ENCODE data around the gene ADGRE1.

ADGRE1 gene

GRCh38 chr19:6873708-6874431, 13.5 kb upstream of the ADGRE1 start:
- Histone ChIP-seq H3K4me1 (no peaks in the 10 kb centered on the region), H3K4me3 (ENCODE audit: low read depth, low read length) (no peak overlapping the region), H3K36me3 (no peaks in the 10 kb centered on the region), H3K9me3 (no peaks in the 10 kb centered on the region), H3K27me3 (no peaks in the 10 kb centered on the region)
- TF ChIP-seq, protein P1, sequence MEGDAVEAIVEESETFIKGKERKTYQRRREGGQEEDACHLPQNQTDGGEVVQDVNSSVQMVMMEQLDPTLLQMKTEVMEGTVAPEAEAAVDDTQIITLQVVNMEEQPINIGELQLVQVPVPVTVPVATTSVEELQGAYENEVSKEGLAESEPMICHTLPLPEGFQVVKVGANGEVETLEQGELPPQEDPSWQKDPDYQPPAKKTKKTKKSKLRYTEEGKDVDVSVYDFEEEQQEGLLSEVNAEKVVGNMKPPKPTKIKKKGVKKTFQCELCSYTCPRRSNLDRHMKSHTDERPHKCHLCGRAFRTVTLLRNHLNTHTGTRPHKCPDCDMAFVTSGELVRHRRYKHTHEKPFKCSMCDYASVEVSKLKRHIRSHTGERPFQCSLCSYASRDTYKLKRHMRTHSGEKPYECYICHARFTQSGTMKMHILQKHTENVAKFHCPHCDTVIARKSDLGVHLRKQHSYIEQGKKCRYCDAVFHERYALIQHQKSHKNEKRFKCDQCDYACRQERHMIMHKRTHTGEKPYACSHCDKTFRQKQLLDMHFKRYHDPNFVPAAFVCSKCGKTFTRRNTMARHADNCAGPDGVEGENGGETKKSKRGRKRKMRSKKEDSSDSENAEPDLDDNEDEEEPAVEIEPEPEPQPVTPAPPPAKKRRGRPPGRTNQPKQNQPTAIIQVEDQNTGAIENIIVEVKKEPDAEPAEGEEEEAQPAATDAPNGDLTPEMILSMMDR (IDR thresholded peaks at IDR 0.05; ENCODE audit: low read depth, low read length), result no peak
- no peak for DNase-seq

- Histone ChIP-seq H3K36me3 (no peaks in the 10 kb centered on the region), H3K4me1 (no peaks in the 10 kb centered on the region), H3K9me3 (no peaks in the 10 kb centered on the region), H3K4me3 (ENCODE audit: low read depth, low read length) (no peak overlapping the region), H3K27me3 (no peaks in the 10 kb centered on the region)
- TF ChIP-seq, protein P1 (IDR thresholded peaks at IDR 0.05; ENCODE audit: low read depth, low read length), result no peak
- DNase-seq, result no peak
These were observed 12.2 kb upstream of the ADGRE1 start for GRCh38 chr19:6875218-6875617.

DNA sequence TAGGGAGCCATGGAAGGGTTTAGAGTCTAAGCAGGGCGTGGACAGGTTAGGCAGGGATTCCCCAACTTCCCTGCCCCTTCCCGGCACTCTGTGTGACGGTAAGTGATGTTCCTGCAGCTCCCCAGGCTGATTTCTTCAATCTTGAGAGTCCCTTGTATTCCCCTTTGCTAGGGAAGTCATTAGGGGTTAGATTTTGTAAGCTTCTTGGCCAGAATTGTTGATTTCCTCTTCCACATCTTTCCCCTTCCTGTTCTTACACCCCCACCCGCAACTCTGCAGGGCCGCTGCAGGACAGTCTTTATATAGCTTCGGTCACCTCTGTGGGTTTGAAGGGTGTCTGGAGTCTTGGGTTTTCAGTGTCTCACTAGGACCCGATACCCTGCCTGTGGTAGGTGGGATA, 10.6 kb upstream of the ADGRE1 start:
- Histone ChIP-seq H3K36me3 (no peaks in the 10 kb centered on the region), H3K4me3 (ENCODE audit: low read depth, low read length) (no peak overlapping the region), H3K4me1 (no peaks in the 10 kb centered on the region), H3K27me3 (no peaks in the 10 kb centered on the region), H3K9me3 (no peaks in the 10 kb centered on the region)
- DNase-seq, result no peak
- TF ChIP-seq, protein P1 (IDR thresholded peaks at IDR 0.05; ENCODE audit: low read depth, low read length), result no peak

DNA sequence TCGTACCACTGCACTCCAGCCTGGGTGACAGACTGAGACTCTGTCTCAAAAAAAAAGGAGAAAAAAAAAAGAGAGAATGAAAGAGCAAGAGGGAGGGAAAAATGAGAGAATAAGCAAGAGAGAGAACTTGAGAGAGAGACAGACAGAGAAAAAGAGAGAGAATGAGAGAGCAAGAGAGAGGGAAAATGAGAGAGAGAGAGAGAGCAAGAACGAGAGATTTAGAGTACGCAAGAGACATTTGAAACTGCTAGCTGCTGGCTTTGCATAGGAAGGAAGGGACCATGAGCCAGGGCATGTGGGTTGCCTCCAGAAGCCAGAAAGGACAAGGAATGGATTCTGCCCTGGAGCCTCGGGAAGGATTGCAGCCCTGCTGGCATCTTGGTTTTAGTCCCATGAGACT, 9.6 kb upstream of the ADGRE1 start:
- Histone ChIP-seq H3K4me1 (no peaks in the 10 kb centered on the region), H3K27me3 (no peaks in the 10 kb centered on the region), H3K4me3 (ENCODE audit: low read depth, low read length) (no peak overlapping the region), H3K9me3 (no peaks in the 10 kb centered on the region), H3K36me3 (no peaks in the 10 kb centered on the region)
- no peak for DNase-seq
- TF ChIP-seq, protein P1 (IDR thresholded peaks at IDR 0.05; ENCODE audit: low read depth, low read length), result no peak

DNA sequence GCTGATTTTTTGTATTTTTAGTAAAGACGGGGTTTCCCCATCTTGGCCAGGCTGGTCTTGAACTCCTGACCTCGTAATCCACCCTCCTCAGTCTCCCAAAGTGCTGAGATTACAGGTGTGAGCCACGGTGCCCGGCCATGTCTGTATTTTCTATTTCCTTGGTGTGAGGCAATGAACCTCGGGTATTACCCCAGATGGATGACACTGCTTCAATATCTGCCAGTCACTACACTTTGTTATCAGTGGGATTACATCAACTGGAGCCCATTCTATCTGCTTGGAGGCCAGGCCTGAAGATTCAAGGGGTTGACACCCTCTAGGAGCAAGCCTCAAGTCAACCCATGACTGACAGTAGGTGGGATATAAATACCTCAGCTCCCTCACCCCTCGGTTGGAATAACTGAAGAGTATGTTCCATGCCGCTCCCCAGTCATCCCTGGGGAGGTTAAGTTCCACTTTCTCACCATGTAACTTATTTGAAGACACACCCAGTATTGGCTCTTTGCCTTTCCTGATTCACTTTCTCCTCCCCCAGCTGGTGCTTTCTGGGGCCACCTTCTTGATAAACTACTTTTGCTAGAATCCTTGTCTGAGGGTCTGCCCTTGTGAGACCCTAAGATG, 992 bp upstream of the ADGRE1 start:
- no peak for DNase-seq
- TF ChIP-seq, protein P1 (IDR thresholded peaks at IDR 0.05; ENCODE audit: low read depth, low read length), result no peak
- Histone ChIP-seq H3K4me3 (ENCODE audit: low read depth, low read length) (no peak overlapping the region), H3K36me3 (no peaks in the 10 kb centered on the region), H3K27me3 (no peaks in the 10 kb centered on the region), H3K4me1 (no peaks in the 10 kb centered on the region), H3K9me3 (no peaks in the 10 kb centered on the region)

DNA sequence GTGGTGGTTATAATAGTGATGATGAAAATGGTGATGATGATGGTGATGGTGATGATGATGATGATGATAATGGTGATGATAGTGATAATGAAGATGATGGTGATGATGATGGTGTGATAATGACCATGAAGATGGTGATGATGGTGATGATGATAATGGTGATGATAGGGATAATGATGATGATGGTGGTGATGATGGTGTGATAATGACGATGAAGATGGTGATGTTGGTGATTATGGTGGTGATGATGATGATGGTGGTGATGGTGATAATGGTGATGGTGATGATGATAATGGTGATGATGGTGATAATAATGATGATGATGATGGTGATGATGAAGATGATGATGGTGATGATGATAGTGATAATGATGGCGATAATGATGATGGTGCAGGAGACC, 1.6 kb downstream of the ADGRE1 start:
- H3K36me3 ChIP-seq, result no peaks in the 10 kb centered on the region
- TF ChIP-seq, protein P1 (IDR thresholded peaks at IDR 0.05; ENCODE audit: low read depth, low read length), result no peak
- no peaks in the 10 kb centered on the region for H3K4me1 ChIP-seq
- no peaks in the 10 kb centered on the region for H3K9me3 ChIP-seq
- no peak overlapping the region for H3K4me3 ChIP-seq (ENCODE audit: low read depth, low read length)
- no peaks in the 10 kb centered on the region for H3K27me3 ChIP-seq
- no peak for DNase-seq
